Omental fat pad (tissue), 4 donors: ENCODE data around the gene MYH10. TPM values are rescaled to one million over a fixed set of nuclear protein-coding genes. Genes with fewer than 3 reads are reported as not detected.

Source experiments
- ATAC-seq: fragments of 150-250 bp; one replicate; pipeline ENCODE4 v1.9.1; 2016; ENCODE audit warnings: mild to moderate bottlenecking, moderate library complexity; ENCODE audit not compliant: low FRiP score
- DNase-seq: peaks from one replicate; pipeline ENCODE4 v3.0.0-alpha.2; 2019; ENCODE audit warnings: low spot score
- CTCF ChIP-seq, 3 donors: fragments of 450-650 bp; IDR thresholded peaks; one replicate each; pipeline ENCODE4 v1.5.1; 2016 to 2017; ENCODE audit warnings: antibody characterized with exemption in 3 of 3, mild to moderate bottlenecking in 3 of 3, moderate library complexity in 2 of 3
- total RNA-seq, 4 donors: library from RNA; depleted of rRNA; stranded (reverse); fragments of >200 nt; gene quantifications; one replicate each; pipeline ENCODE4 v1.1.0, GENCODE V29; 2016

MYH10 gene
- total RNA-seq, 4 donors from 2014 or later, result 41.1 to 99.3 (median 51.8) TPM

- ATAC-seq, result peak; percentile 9
- TF ChIP-seq CTCF (IDR thresholded peaks at IDR 0.05), result no peak
- DNase-seq, result no peak
Observed at GRCh38 chr17:8463099-8463498, 167.4 kb downstream of the MYH10 start.

DNA sequence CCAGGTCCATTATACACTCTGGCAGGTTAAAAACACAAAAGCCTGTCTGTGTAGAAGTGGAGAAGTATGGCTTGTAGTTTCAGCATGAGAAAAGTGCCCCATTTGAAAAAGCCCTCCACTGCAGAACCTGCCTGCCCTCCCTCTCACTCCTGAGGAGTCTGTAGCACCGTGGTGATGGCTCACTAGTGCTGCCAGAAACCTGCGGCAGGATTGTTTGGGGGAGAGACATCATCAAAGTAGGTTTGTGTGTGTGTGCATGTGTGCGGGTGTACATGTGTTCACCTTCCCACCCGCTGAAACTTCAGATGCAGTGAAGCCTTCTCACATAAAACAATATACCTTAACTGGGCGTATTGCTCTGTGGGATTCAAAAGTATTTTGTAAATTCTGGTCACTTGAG, 168.0 kb downstream of the MYH10 start:
- no peak for TF ChIP-seq CTCF (IDR thresholded peaks at IDR 0.05)
- no peak for ATAC-seq

GRCh38 chr17:8459831-8460230, 170.7 kb downstream of the MYH10 start:
- no peak for ATAC-seq
- DNase-seq, result no peak
- no peak for TF ChIP-seq CTCF (IDR thresholded peaks at IDR 0.05)

More for the DNA sequence above, 168.0 kb downstream of the MYH10 start:
- DNase-seq, result no peak

DNA sequence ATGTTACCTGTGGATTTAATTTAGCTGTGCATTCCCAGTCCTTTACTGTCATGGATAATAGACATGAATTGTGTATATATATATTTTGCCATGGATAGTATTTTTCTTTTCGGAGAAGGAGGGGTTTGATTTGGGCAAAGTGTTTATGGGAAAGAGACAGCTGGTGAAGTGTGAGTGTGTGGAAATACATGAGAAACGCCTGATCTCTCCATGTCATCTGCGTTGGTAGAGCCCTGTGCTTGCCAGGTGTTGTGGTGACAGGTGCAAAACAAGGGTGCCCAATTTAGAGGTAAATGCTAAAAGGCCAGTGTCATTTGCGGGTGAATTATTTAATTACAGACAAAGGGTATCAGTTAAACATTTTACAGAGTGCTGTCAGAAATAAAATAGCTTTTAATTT, 171.4 kb downstream of the MYH10 start:
- TF ChIP-seq CTCF (IDR thresholded peaks at IDR 0.05), result no peak
- ATAC-seq (no peak), DNase-seq (no peak)

GRCh38 chr17:8458128-8458527, 172.4 kb downstream of the MYH10 start:
- no peak for DNase-seq
- ATAC-seq, result no peak
- TF ChIP-seq CTCF (IDR thresholded peaks at IDR 0.05), result no peak

DNA sequence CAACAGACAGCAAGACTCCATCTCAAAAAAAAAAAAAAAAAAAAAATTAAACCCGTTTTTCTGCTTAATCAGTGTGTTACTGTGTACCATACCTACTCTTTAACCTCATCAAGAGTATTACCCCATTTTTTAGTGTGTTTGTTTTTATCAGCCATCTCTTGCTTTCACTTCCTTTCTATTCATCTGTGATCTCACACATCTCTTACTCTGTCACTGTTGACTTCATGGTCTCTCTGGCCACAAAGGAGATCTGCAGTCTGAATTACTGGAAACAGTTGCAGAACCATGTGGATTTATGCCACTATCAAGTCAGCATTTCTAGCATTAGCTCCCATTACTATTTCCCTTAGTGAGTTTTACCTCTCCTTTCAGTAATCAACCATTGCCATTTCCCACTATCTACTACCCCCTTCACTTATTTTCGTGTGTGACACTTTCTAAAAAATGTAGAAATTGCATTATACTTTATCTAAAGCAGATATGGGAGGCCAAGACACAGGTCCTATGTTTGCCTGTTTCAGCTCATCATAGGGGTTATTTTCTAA, 174.8 kb downstream of the MYH10 start:
- no peak for DNase-seq
- TF ChIP-seq CTCF (IDR thresholded peaks at IDR 0.05), result no peak
- ATAC-seq, result no peak

DNA sequence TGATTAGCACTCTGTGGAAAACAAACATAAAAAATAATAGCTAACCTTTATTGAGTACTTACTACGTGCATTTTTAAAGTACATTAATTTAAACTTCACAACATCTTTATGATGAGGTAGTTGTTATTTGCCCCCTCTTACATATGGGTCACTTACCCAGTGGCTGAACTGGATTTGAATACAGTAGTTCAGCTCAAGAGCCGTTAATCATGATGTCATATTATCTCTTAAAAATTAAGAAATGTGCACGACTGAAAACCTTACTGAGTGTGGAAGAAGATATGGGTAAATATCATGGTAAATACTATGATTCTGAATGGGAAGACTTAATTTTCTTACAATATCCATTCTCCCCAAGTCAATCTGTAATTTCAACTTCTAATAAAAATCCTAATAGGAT, 177.2 kb downstream of the MYH10 start:
- DNase-seq (no peak), ATAC-seq (no peak)
- no peak for TF ChIP-seq CTCF (IDR thresholded peaks at IDR 0.05)
